Tibial nerve (tissue), 3 donors: ENCODE data around the gene FAN1.

Source experiments
- CTCF ChIP-seq, 5 experiments: fragments of 200-600 bp in 3 of 5; fragments of 450-650 bp in 2 of 5; sonication (generic) in 3 of 5; IDR thresholded peaks; one replicate each; pipeline ENCODE4 v1.5.1; 2016 to 2019; ENCODE audit warnings: antibody characterized with exemption in 5 of 5, mild to moderate bottlenecking in 3 of 5, moderate library complexity in 2 of 5
- POLR2A ChIP-seq, 2 donors: fragments of 450-650 bp; IDR thresholded peaks; one replicate each; pipeline ENCODE4 v1.6.1; 2017; ENCODE audit warnings: antibody characterized with exemption in 2 of 2, mild to moderate bottlenecking in 2 of 2, moderate library complexity in 2 of 2

- TF ChIP-seq POLR2A (IDR thresholded peaks at IDR 0.05): no peak
- no peak for TF ChIP-seq CTCF (IDR thresholded peaks at IDR 0.05)
These were observed 23.5 kb downstream of the FAN1 start for GRCh38 chr15:30927148-30927761.
